SK-N-SH (cell line): Measurements from ENCODE around the gene DNAH9.

Experiments used
- CHD2 ChIP-seq: fragments of 150-350 bp; IDR thresholded peaks from 2 replicates; pipeline ENCODE4 v1.6.1; 2018; ENCODE audit warnings: low read length; ENCODE audit not compliant: partially characterized antibody
- CTCF ChIP-seq: fragments of 200-600 bp; sonication (generic); IDR thresholded peaks from 2 replicates; pipeline ENCODE4 v1.6.1; 2017; ENCODE audit warnings: antibody characterized with exemption, mild to moderate bottlenecking, moderate library complexity
- EZH2phosphoT487 ChIP-seq: fragments of 200-600 bp; sonication (generic); IDR thresholded peaks from 2 replicates; pipeline ENCODE4 v1.6.1; 2017; ENCODE audit warnings: low read depth, mixed run types, mild to moderate bottlenecking, antibody characterized with exemption, moderate library complexity, borderline replicate concordance
- RAD21 ChIP-seq: IDR thresholded peaks from 2 replicates; pipeline ENCODE4 v1.6.1; 2012; ENCODE audit warnings: mild to moderate bottlenecking, low read length
- RCOR1 ChIP-seq: fragments of 150-350 bp; IDR thresholded peaks from 2 replicates; pipeline ENCODE4 v1.6.1; 2017; ENCODE audit warnings: antibody characterized with exemption, low read length
- RXRA ChIP-seq: IDR thresholded peaks from 2 replicates; pipeline ENCODE4 v1.4.0; 2012; ENCODE audit warnings: low read depth, mild to moderate bottlenecking, borderline replicate concordance
- USF2 ChIP-seq: fragments of 150-350 bp; IDR thresholded peaks from 2 replicates; pipeline ENCODE4 v1.6.1; 2017; ENCODE audit warnings: antibody characterized with exemption, low read length, low read depth, borderline replicate concordance
- ZBTB33 ChIP-seq: IDR thresholded peaks from 2 replicates; pipeline ENCODE4 v1.4.0; 2012; ENCODE audit warnings: low read depth, borderline replicate concordance
- TF ChIP-seq, protein P1 (sequence below): IDR thresholded peaks from 2 replicates; pipeline ENCODE4 v1.6.1; 2012; ENCODE audit warnings: mild to moderate bottlenecking, low read depth, low read length, moderate library complexity

GRCh38 chr17:11668618-11669017, 70.3 kb downstream of the DNAH9 start:
- no peak for TF ChIP-seq CTCF
- TF ChIP-seq CHD2, result no peak
- TF ChIP-seq, protein P1, sequence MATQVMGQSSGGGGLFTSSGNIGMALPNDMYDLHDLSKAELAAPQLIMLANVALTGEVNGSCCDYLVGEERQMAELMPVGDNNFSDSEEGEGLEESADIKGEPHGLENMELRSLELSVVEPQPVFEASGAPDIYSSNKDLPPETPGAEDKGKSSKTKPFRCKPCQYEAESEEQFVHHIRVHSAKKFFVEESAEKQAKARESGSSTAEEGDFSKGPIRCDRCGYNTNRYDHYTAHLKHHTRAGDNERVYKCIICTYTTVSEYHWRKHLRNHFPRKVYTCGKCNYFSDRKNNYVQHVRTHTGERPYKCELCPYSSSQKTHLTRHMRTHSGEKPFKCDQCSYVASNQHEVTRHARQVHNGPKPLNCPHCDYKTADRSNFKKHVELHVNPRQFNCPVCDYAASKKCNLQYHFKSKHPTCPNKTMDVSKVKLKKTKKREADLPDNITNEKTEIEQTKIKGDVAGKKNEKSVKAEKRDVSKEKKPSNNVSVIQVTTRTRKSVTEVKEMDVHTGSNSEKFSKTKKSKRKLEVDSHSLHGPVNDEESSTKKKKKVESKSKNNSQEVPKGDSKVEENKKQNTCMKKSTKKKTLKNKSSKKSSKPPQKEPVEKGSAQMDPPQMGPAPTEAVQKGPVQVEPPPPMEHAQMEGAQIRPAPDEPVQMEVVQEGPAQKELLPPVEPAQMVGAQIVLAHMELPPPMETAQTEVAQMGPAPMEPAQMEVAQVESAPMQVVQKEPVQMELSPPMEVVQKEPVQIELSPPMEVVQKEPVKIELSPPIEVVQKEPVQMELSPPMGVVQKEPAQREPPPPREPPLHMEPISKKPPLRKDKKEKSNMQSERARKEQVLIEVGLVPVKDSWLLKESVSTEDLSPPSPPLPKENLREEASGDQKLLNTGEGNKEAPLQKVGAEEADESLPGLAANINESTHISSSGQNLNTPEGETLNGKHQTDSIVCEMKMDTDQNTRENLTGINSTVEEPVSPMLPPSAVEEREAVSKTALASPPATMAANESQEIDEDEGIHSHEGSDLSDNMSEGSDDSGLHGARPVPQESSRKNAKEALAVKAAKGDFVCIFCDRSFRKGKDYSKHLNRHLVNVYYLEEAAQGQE, result no peak
- no peak for TF ChIP-seq ZBTB33
- TF ChIP-seq RAD21, result no peak
- no peak for TF ChIP-seq RCOR1
- TF ChIP-seq EZH2phosphoT487, result no peak
- TF ChIP-seq RXRA, result no peak
- no peak for TF ChIP-seq USF2
